HCT116 (cell line): ENCODE results near the gene MRPL20.

Experiments used
- ATF3 ChIP-seq: IDR thresholded peaks from 2 replicates; pipeline ENCODE4 v1.6.1; 2012
- EGR1 ChIP-seq: IDR thresholded peaks from 2 replicates; pipeline ENCODE4 v1.6.1; 2012; ENCODE audit warnings: low read depth
- EZH2 ChIP-seq: fragments of 200-600 bp; sonication (generic); IDR thresholded peaks from 2 replicates; pipeline ENCODE4 v1.6.1; 2017; ENCODE audit warnings: antibody characterized with exemption, mixed run types
- EZH2phosphoT487 ChIP-seq: fragments of 200-600 bp; IDR thresholded peaks from 2 replicates; pipeline ENCODE4 v1.6.1; 2018; ENCODE audit warnings: antibody characterized with exemption, borderline replicate concordance
- POLR2A ChIP-seq: IDR thresholded peaks from 2 replicates; pipeline ENCODE4 v1.7.0; 2011; ENCODE audit warnings: borderline replicate concordance; ENCODE audit not compliant: insufficient read depth, insufficient read length; ENCODE audit errors: extremely low read depth
- RAD21 ChIP-seq: IDR thresholded peaks from 2 replicates; pipeline ENCODE4 v1.6.1; 2012; ENCODE audit warnings: low read depth, mild to moderate bottlenecking
- TF ChIP-seq, protein P1 (sequence below), 3 experiments: fragments of 200-600 bp in 1 of 3; sonication (generic) in 1 of 3; IDR thresholded peaks in 2 of 3; conservative IDR thresholded peaks in 1 of 3; 2 replicates each; pipeline ENCODE4 v1.5.1; 2012 to 2017; ENCODE audit warnings: low read depth in 2 of 3, low read length in 2 of 3, antibody characterized with exemption in 1 of 3, borderline replicate concordance in 1 of 3, control low read depth in 1 of 3, mild to moderate bottlenecking in 1 of 3, mixed read lengths in 1 of 3, mixed run types in 1 of 3, moderate library complexity in 1 of 3; ENCODE audit not compliant: insufficient read depth in 1 of 3
- TF ChIP-seq, protein P2 (sequence below): IDR thresholded peaks from 2 replicates; pipeline ENCODE4 v1.6.1; 2012

GRCh38 chr1:1388078-1388472 lies 19.0 kb downstream of the MRPL20 start:
- TF ChIP-seq POLR2A (no peak), RAD21 (no peak), EZH2phosphoT487 (no peak), ATF3 (no peak), EGR1 (no peak), EZH2 (no peak)
- TF ChIP-seq, protein P1, sequence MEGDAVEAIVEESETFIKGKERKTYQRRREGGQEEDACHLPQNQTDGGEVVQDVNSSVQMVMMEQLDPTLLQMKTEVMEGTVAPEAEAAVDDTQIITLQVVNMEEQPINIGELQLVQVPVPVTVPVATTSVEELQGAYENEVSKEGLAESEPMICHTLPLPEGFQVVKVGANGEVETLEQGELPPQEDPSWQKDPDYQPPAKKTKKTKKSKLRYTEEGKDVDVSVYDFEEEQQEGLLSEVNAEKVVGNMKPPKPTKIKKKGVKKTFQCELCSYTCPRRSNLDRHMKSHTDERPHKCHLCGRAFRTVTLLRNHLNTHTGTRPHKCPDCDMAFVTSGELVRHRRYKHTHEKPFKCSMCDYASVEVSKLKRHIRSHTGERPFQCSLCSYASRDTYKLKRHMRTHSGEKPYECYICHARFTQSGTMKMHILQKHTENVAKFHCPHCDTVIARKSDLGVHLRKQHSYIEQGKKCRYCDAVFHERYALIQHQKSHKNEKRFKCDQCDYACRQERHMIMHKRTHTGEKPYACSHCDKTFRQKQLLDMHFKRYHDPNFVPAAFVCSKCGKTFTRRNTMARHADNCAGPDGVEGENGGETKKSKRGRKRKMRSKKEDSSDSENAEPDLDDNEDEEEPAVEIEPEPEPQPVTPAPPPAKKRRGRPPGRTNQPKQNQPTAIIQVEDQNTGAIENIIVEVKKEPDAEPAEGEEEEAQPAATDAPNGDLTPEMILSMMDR (IDR thresholded peaks at IDR 0.05 in 2 of 3, conservative IDR thresholded peaks at IDR 0.05 in 1 of 3; ENCODE audit: borderline replicate concordance in 1 of 3, insufficient read depth in 1 of 3, low read depth in 2 of 3, low read length in 2 of 3): no peak
- TF ChIP-seq, protein P2, sequence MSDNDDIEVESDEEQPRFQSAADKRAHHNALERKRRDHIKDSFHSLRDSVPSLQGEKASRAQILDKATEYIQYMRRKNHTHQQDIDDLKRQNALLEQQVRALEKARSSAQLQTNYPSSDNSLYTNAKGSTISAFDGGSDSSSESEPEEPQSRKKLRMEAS: no peak
